ENCODE data around the gene KCTD5.

- no peak for TF ChIP-seq CTCF (IDR thresholded peaks at IDR 0.05)
- TF ChIP-seq POLR2A (IDR thresholded peaks at IDR 0.05), result no peak
- no peak for TF ChIP-seq POLR2AphosphoS5 (IDR thresholded peaks at IDR 0.05)
- no peak for TF ChIP-seq EP300 (IDR thresholded peaks at IDR 0.05)
Measured at GRCh38 chr16:2675714-2676113, 6.6 kb upstream of the KCTD5 start.

Data from sigmoid colon (tissue), 4 donors.